ENCODE results near the gene PRPF39.

PRPF39 gene

DNA sequence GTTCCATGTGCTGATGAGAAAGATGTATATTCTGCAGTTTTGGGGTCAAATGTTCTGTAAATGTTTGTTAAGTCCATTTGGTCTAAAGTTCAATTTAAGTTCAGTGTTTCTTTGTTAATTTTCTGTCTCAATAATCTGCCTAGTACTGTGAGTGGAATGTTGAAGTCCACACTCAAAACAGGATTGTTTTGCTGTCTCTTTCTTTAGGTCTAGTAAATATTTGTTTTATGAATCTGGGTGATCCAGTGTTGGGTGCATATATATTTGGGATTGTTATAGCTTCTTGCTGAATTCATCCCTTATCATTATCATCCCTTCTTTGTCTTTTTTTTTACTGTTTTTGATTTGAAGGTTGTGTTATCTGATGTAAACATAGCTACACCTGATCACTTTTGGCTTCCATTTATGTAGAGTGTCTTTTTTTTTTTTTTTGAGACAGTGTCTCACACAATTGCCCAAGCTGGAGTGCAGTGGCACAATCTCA is 26.0 kb upstream of the PRPF39 start:
- TF ChIP-seq TEAD4 (IDR thresholded peaks at IDR 0.05) (no peak), TCF12 (IDR thresholded peaks at IDR 0.05; ENCODE audit: low read depth) (no peak)

DNA sequence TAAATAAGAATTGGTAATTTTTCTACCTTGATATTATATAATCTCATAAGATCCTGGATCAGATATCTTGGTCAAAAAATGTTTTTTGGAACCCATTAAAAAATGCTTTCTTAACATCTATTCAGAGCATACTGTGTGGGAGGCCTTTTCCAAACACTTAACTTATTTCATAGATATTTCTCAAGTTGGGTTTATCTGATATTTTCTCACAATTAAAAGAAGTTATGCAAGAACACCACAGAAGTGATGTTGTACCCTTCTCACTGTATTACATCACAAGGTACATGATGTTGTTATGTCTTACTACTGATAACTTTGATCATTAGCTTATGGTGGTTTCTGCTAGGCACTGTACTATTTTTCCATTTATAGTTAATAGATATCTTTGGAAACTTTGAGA is 23.4 kb upstream of the PRPF39 start:
- TF ChIP-seq FOXM1 (IDR thresholded peaks at IDR 0.05; ENCODE audit: borderline replicate concordance, low read depth) (no peak), RAD21 (IDR thresholded peaks at IDR 0.05; ENCODE audit: low read depth) (no peak)

DNA sequence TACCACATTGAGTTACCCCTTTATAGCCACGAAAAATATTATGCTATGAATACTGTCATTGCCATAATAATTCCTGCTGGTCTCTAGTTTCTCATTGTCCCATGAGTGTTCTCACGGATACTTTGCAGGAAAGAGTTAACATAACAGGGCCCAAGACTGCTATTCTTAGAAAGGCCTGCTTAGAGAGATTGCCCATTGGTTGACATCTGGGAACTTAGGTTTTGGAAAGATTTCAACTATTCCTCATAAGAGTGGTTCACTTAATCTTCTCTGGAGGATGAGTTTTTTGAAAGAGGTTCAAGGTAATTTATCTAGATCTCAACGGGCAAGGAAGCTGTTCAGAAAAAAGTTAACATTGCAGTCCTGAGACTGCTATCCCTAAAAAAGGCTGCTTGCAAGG is 18.4 kb upstream of the PRPF39 start:
- no peak for TF ChIP-seq CREB1 (IDR thresholded peaks at IDR 0.05; ENCODE audit: low read depth)
- TF ChIP-seq EGR1 (IDR thresholded peaks at IDR 0.05), result no peak
- TF ChIP-seq, protein P1, sequence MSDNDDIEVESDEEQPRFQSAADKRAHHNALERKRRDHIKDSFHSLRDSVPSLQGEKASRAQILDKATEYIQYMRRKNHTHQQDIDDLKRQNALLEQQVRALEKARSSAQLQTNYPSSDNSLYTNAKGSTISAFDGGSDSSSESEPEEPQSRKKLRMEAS (IDR thresholded peaks at IDR 0.05), result no peak
- no peak for TF ChIP-seq EP300 (IDR thresholded peaks at IDR 0.05; ENCODE audit: borderline replicate concordance)
- no peak for TF ChIP-seq TEAD4 (IDR thresholded peaks at IDR 0.05)
- TF ChIP-seq TCF12 (IDR thresholded peaks at IDR 0.05; ENCODE audit: low read depth), result no peak
- no peak for TF ChIP-seq TAF1 (IDR thresholded peaks at IDR 0.05; ENCODE audit: low read depth)
- no peak for TF ChIP-seq ZBTB7A (IDR thresholded peaks at IDR 0.05; ENCODE audit: low read depth)
- TF ChIP-seq, protein P2, sequence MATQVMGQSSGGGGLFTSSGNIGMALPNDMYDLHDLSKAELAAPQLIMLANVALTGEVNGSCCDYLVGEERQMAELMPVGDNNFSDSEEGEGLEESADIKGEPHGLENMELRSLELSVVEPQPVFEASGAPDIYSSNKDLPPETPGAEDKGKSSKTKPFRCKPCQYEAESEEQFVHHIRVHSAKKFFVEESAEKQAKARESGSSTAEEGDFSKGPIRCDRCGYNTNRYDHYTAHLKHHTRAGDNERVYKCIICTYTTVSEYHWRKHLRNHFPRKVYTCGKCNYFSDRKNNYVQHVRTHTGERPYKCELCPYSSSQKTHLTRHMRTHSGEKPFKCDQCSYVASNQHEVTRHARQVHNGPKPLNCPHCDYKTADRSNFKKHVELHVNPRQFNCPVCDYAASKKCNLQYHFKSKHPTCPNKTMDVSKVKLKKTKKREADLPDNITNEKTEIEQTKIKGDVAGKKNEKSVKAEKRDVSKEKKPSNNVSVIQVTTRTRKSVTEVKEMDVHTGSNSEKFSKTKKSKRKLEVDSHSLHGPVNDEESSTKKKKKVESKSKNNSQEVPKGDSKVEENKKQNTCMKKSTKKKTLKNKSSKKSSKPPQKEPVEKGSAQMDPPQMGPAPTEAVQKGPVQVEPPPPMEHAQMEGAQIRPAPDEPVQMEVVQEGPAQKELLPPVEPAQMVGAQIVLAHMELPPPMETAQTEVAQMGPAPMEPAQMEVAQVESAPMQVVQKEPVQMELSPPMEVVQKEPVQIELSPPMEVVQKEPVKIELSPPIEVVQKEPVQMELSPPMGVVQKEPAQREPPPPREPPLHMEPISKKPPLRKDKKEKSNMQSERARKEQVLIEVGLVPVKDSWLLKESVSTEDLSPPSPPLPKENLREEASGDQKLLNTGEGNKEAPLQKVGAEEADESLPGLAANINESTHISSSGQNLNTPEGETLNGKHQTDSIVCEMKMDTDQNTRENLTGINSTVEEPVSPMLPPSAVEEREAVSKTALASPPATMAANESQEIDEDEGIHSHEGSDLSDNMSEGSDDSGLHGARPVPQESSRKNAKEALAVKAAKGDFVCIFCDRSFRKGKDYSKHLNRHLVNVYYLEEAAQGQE (IDR thresholded peaks at IDR 0.05; ENCODE audit: low read depth), result no peak
- TF ChIP-seq, protein P3, sequence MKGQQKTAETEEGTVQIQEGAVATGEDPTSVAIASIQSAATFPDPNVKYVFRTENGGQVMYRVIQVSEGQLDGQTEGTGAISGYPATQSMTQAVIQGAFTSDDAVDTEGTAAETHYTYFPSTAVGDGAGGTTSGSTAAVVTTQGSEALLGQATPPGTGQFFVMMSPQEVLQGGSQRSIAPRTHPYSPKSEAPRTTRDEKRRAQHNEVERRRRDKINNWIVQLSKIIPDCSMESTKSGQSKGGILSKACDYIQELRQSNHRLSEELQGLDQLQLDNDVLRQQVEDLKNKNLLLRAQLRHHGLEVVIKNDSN (IDR thresholded peaks at IDR 0.05), result no peak

DNA sequence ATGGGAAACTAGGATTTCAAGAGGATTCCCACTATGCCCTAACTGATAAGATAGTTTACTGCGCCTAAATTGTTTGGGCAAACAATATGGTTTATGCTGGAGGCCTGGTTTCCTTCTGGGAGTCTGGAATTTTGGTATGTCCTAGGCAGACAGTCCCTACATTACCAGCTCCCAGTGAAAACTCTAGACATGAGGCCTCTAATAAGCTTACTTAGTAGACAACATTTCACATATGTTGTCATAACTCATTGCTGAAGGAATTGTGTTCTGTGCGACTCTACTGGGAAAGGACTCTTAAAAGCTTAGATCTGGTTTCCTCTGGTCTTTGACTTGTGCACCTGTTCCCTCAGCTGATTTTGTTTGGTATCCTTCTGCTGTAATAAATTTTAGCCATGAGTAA is 18.0 kb upstream of the PRPF39 start:
- no peak for TF ChIP-seq TEAD4 (IDR thresholded peaks at IDR 0.05)
- TF ChIP-seq, protein P3 (IDR thresholded peaks at IDR 0.05), result no peak
- no peak for TF ChIP-seq NFIC (IDR thresholded peaks at IDR 0.05)
- TF ChIP-seq EP300 (IDR thresholded peaks at IDR 0.05; ENCODE audit: borderline replicate concordance), result no peak
- TF ChIP-seq, protein P1 (IDR thresholded peaks at IDR 0.05), result no peak
- TF ChIP-seq FOXM1 (IDR thresholded peaks at IDR 0.05; ENCODE audit: borderline replicate concordance, low read depth), result no peak
- TF ChIP-seq, protein P2 (IDR thresholded peaks at IDR 0.05; ENCODE audit: low read depth), result no peak
- TF ChIP-seq RAD21 (IDR thresholded peaks at IDR 0.05; ENCODE audit: low read depth), result no peak
- no peak for TF ChIP-seq EGR1 (IDR thresholded peaks at IDR 0.05)
- TF ChIP-seq CREB1 (IDR thresholded peaks at IDR 0.05; ENCODE audit: low read depth), result no peak
- TF ChIP-seq CEBPB (IDR thresholded peaks at IDR 0.05), result no peak
- TF ChIP-seq TAF1 (IDR thresholded peaks at IDR 0.05; ENCODE audit: low read depth), result no peak
- no peak for TF ChIP-seq YY1 (IDR thresholded peaks at IDR 0.05; ENCODE audit: low read depth)
- TF ChIP-seq ZBTB7A (IDR thresholded peaks at IDR 0.05; ENCODE audit: low read depth), result no peak
- TF ChIP-seq TCF12 (IDR thresholded peaks at IDR 0.05; ENCODE audit: low read depth), result no peak

DNA sequence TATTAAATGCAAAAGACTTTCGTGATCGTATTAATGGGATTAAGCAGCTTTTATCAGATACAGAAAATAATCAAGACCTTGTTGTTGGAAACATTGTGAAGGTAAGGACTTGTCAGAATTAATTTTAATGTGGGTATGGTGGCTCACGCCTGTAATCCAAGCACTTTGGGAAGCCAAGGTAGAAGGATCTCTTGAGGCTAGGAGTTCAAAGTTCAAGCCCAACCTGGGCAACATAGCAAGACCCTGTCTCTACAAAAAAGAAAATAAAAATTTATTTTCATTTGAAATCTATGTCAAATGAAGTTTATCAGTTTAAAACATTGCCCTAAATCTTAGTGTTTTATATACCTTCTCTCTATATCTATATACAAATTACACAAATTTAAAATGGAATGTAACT is 17.2 kb upstream of the PRPF39 start:
- no peak for TF ChIP-seq CREB1 (IDR thresholded peaks at IDR 0.05; ENCODE audit: low read depth)
- TF ChIP-seq, protein P2 (IDR thresholded peaks at IDR 0.05; ENCODE audit: low read depth), result no peak
- no peak for TF ChIP-seq EP300 (IDR thresholded peaks at IDR 0.05; ENCODE audit: borderline replicate concordance)
- TF ChIP-seq FOXM1 (IDR thresholded peaks at IDR 0.05; ENCODE audit: borderline replicate concordance, low read depth), result no peak
- TF ChIP-seq YY1 (IDR thresholded peaks at IDR 0.05; ENCODE audit: low read depth), result no peak
- no peak for TF ChIP-seq TEAD4 (IDR thresholded peaks at IDR 0.05)
- TF ChIP-seq, protein P3 (IDR thresholded peaks at IDR 0.05), result no peak
- TF ChIP-seq NFIC (IDR thresholded peaks at IDR 0.05), result no peak
- TF ChIP-seq TCF12 (IDR thresholded peaks at IDR 0.05; ENCODE audit: low read depth), result no peak
- TF ChIP-seq TAF1 (IDR thresholded peaks at IDR 0.05; ENCODE audit: low read depth), result no peak
